ENCODE results near the gene ACP7. TPM values are rescaled to one million over a fixed set of nuclear protein-coding genes. Genes with fewer than 3 reads are reported as not detected.

Gene ACP7
- total and polyA plus RNA-seq, 8 donors, result not detected

- Histone ChIP-seq H3K4me3 (peak overlapping the region in 1 of 4 donors; percentile 7), H3K27ac (peak overlapping the region; percentile 66 to 85 (median 81)), H3K27me3 (no peaks in the 10 kb centered on the region), H3K9me3 (no peaks in the 10 kb centered on the region), H3K4me1 (peaks cover 36 to 69% (median 52%) of the 10 kb centered on the region in 4 donors), H3K36me3 (peaks cover 0 to 6% (median 0%) of the 10 kb centered on the region in 4 donors)
- intact Hi-C loops (cut with DNase I; ENCODE audit: low total_unique reads), result no loop called here
- peak in 1 of 2 donors; percentile 72 for DNase-seq
- TF ChIP-seq EP300 (IDR thresholded peaks at IDR 0.05) (no peak), POLR2A (IDR thresholded peaks at IDR 0.05) (no peak), POLR2AphosphoS5 (IDR thresholded peaks at IDR 0.05) (no peak)
- TF ChIP-seq, protein P1, sequence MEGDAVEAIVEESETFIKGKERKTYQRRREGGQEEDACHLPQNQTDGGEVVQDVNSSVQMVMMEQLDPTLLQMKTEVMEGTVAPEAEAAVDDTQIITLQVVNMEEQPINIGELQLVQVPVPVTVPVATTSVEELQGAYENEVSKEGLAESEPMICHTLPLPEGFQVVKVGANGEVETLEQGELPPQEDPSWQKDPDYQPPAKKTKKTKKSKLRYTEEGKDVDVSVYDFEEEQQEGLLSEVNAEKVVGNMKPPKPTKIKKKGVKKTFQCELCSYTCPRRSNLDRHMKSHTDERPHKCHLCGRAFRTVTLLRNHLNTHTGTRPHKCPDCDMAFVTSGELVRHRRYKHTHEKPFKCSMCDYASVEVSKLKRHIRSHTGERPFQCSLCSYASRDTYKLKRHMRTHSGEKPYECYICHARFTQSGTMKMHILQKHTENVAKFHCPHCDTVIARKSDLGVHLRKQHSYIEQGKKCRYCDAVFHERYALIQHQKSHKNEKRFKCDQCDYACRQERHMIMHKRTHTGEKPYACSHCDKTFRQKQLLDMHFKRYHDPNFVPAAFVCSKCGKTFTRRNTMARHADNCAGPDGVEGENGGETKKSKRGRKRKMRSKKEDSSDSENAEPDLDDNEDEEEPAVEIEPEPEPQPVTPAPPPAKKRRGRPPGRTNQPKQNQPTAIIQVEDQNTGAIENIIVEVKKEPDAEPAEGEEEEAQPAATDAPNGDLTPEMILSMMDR (IDR thresholded peaks at IDR 0.05), result no peak
- WGBS, 5 donors, result 22 to 36% (median 31%) methylated on average over 12 to 14 of the region's 14 CpGs
These were observed 60.3 kb downstream of the ACP7 start for GRCh38 chr19:39144290-39145071.

DNA sequence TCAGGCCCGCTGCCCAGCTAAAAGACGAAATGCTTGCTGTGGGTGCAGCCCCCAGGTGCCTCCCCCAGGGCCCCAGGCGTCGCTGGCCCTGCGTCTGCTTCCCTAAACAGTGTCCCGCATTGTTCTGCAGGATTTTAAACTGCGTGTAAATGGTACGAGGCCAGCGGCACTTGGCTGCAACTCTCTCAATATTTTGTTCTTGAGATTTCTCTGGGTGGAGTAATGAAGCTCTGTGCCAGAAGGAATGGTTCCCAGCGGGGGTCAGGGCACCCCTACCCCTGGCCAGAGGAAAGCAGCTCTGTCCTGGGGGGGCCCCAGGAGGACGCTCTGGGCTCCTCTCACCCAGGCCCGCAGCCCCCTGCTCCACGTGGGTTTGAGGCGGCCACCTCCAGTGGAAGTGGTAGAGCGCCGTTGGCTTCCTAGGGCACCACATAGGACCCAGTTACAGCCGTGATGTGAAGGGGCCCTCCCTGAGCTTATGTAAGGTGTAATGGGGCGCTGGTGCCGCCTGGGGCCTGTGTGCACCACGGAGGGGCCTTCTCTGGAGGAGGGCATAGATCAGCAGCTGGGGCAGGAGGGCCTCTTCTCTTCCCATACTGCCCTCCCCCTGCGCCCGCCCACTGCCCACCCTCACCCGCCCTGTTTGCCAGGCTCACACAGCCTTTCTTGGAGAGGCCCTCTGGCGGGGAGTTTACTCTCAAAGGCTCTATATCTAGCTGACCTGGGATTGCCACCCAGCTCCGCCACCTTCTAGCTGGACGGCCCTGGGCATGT is 61.2 kb downstream of the ACP7 start:
- Histone ChIP-seq H3K4me3 (peak overlapping the region in 3 of 4 donors; percentile 4 to 16 (median 7)), H3K36me3 (peaks cover 0 to 6% (median 0%) of the 10 kb centered on the region in 4 donors), H3K9me3 (no peaks in the 10 kb centered on the region), H3K27ac (peak overlapping the region; percentile 66 to 85 (median 81)), H3K4me1 (peaks cover 29 to 65% (median 48%) of the 10 kb centered on the region in 4 donors), H3K27me3 (no peaks in the 10 kb centered on the region)
- peak in 1 of 2 donors; percentile 93 for DNase-seq
- WGBS, 5 donors, result 20 to 35% (median 21%) methylated on average over 17 to 26 of the region's 26 CpGs
- intact Hi-C loops (cut with DNase I; ENCODE audit: low total_unique reads), result no loop called here
- no peak for TF ChIP-seq POLR2AphosphoS5 (IDR thresholded peaks at IDR 0.05)
- TF ChIP-seq, protein P1 (IDR thresholded peaks at IDR 0.05), result peak in 2 of 7 experiments; percentile 14 to 27
- TF ChIP-seq EP300 (IDR thresholded peaks at IDR 0.05), result no peak
- TF ChIP-seq POLR2A (IDR thresholded peaks at IDR 0.05), result no peak

- no peak for DNase-seq
- H3K27me3 ChIP-seq, result no peaks in the 10 kb centered on the region
- no peaks in the 10 kb centered on the region for H3K9me3 ChIP-seq
- TF ChIP-seq POLR2AphosphoS5 (IDR thresholded peaks at IDR 0.05) (no peak), EP300 (IDR thresholded peaks at IDR 0.05) (no peak), POLR2A (IDR thresholded peaks at IDR 0.05) (no peak)
- TF ChIP-seq, protein P1 (IDR thresholded peaks at IDR 0.05), result no peak
- peak overlapping the region; percentile 66 to 85 (median 81) for H3K27ac ChIP-seq
- peaks cover 0 to 6% (median 0%) of the 10 kb centered on the region in 4 donors for H3K36me3 ChIP-seq
- no peak overlapping the region for H3K4me3 ChIP-seq
- WGBS, 5 donors, result 96 to 100% (median 96%) methylated on average over 1 of the region's 1 CpG
- intact Hi-C loops (cut with DNase I; ENCODE audit: low total_unique reads), result no loop called here
- H3K4me1 ChIP-seq, result peaks cover 37 to 68% (median 49%) of the 10 kb centered on the region in 4 donors
These were observed 61.9 kb downstream of the ACP7 start for GRCh38 chr19:39146091-39146490.

DNA sequence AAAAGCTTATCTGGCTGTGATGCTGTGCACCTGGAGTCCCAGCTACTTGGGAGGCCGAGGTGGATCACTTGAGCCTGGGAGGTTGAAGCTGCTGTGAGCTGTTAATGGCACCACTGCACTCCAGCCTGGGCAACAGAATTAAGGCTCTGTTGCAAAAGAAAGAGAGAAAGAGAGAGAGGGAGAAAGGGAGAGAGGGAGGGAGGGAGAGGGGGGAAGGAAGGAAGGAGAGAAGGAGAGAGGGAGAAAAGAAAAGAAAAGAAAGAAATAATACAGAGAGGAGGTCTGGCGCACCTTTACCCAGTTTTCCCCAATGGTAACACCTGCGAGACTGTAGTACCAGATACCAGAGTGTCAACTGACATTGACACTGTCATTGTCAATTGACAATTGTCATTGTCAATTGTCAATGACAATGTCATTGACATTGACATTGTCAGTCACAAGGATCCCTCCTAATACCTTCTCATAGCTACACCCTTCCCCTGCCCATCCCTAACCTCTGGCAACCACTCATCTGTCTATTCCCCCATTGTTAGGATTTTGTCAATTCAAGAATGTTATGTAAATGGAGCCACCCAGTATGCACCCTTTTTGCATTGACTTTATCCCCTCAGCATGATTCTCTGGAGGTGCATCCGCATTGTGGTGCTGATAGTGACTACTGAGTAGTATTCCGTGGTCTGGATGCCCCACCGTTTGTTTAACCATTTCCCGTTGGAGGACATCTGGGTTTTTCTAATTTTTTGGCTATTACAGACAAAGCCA is 62.7 kb downstream of the ACP7 start:
- intact Hi-C loops (cut with DNase I; ENCODE audit: low total_unique reads), result no loop called here
- Histone ChIP-seq H3K36me3 (peaks cover 0 to 6% (median 0%) of the 10 kb centered on the region in 4 donors), H3K27me3 (no peaks in the 10 kb centered on the region), H3K4me3 (no peak overlapping the region), H3K27ac (peak overlapping the region in 3 of 5 donors; percentile 76 to 85 (median 81)), H3K4me1 (peaks cover 38 to 71% (median 51%) of the 10 kb centered on the region in 4 donors), H3K9me3 (no peaks in the 10 kb centered on the region)
- TF ChIP-seq POLR2AphosphoS5 (IDR thresholded peaks at IDR 0.05) (no peak), POLR2A (IDR thresholded peaks at IDR 0.05) (no peak), EP300 (IDR thresholded peaks at IDR 0.05) (no peak)
- TF ChIP-seq, protein P1 (IDR thresholded peaks at IDR 0.05), result no peak
- no peak for DNase-seq
- 77 to 89% (median 81%) methylated on average over 7 of the region's 7 CpGs for WGBS, 5 donors
